Loucy (cell line): ENCODE data around the gene NHS.

Source experiments
- H2AFZ ChIP-seq: fragments of 200-600 bp; sonication (generic); 2 replicates; pipeline ENCODE4 v1.6.0; 2016; ENCODE audit warnings: antibody characterized with exemption, mild to moderate bottlenecking, low read length, moderate library complexity
- H3F3A ChIP-seq: fragments of 200-600 bp; 2 replicates; pipeline ENCODE4 v1.6.0; 2016; ENCODE audit warnings: antibody characterized with exemption, low read depth, mild to moderate bottlenecking
- H3K27me3 ChIP-seq: fragments of 200-600 bp; sonication (generic); 2 replicates; pipeline ENCODE4 v1.6.1; 2014; ENCODE audit warnings: low read length, mild to moderate bottlenecking; ENCODE audit not compliant: insufficient read depth, poor library complexity, severe bottlenecking
- H3K36me3 ChIP-seq: fragments of 200-600 bp; sonication (generic); 2 replicates; pipeline ENCODE4 v1.6.1; 2016; ENCODE audit warnings: low read length; ENCODE audit not compliant: insufficient read depth
- H3K4me1 ChIP-seq: fragments of 200-600 bp; sonication (generic); 2 replicates; pipeline ENCODE4 v1.5.1; 2014; ENCODE audit warnings: low read length, mild to moderate bottlenecking; ENCODE audit not compliant: insufficient read depth, poor library complexity, severe bottlenecking
- H3K4me2 ChIP-seq: fragments of 200-600 bp; sonication (generic); 2 replicates; pipeline ENCODE4 v1.6.0; 2014; ENCODE audit warnings: antibody characterized with exemption, low read length, low read depth, mild to moderate bottlenecking; ENCODE audit not compliant: poor library complexity, severe bottlenecking
- H3K4me3 ChIP-seq: fragments of 200-600 bp; sonication (generic); 2 replicates; pipeline ENCODE4 v1.5.1; 2014; ENCODE audit warnings: low read length, mild to moderate bottlenecking, mixed read lengths; ENCODE audit not compliant: poor library complexity, severe bottlenecking
- H3K79me2 ChIP-seq: fragments of 200-600 bp; sonication (generic); 2 replicates; pipeline ENCODE4 v1.6.1; 2014; ENCODE audit warnings: low read length; ENCODE audit not compliant: insufficient read depth
- H3K9ac ChIP-seq: fragments of 200-600 bp; sonication (generic); 2 replicates; pipeline ENCODE4 v1.6.0; 2014; ENCODE audit warnings: mild to moderate bottlenecking, low read depth, low read length, moderate library complexity; ENCODE audit not compliant: poor library complexity, severe bottlenecking
- H3K9me2 ChIP-seq: fragments of 200-600 bp; sonication (generic); replicated peaks from 2 replicates; pipeline ENCODE4 v1.6.1; 2016; ENCODE audit warnings: low read depth, low read length, mixed read lengths
- H3K9me3 ChIP-seq: fragments of 200-600 bp; sonication (generic); 2 replicates; pipeline ENCODE4 v1.6.1; 2014; ENCODE audit warnings: mild to moderate bottlenecking, antibody characterized with exemption, low read length, low read depth; ENCODE audit not compliant: insufficient read depth
- H4K20me1 ChIP-seq: fragments of 200-600 bp; sonication (generic); 2 replicates; pipeline ENCODE4 v1.6.0; 2014; ENCODE audit warnings: antibody characterized with exemption, low read length, mild to moderate bottlenecking; ENCODE audit not compliant: insufficient read depth, poor library complexity, severe bottlenecking
- CTCF ChIP-seq: fragments of 200-600 bp; sonication (generic); conservative IDR thresholded peaks from 2 replicates; pipeline ENCODE4 v1.5.1; 2014; ENCODE audit warnings: mild to moderate bottlenecking, antibody characterized with exemption, low read length
- EZH2phosphoT487 ChIP-seq: fragments of 200-600 bp; IDR thresholded peaks from 2 replicates; pipeline ENCODE4 v1.6.1; 2018; ENCODE audit warnings: antibody characterized with exemption, mild to moderate bottlenecking, moderate library complexity, borderline replicate concordance

The NHS gene

DNA sequence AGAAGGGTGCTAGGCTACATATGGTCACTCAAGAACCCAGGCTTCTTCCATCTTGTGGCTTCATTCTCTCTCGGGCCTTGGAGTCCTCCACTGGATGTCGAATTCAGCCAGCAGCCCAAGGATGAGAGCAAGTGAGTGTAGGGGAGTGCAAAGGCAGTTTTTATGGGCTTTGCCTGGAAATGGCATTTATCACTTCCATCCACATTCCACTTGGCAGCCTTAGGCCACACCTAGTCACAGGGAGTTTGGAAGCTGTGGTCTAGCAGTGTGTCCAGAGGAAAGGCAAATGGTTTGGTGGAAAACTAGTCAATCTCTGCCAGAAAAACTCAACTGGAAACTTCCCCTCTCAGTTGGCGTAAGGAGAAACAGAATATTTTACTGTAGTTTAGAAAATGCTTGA lies 59.0 kb downstream of the NHS start:
- Histone ChIP-seq H3K36me3 (no peaks in the 10 kb centered on the region), H3K9ac (no peak overlapping the region), H2AFZ (no peak overlapping the region), H3K9me3 (no peaks in the 10 kb centered on the region), H3K4me2 (no peak overlapping the region), H3K9me2 (no peaks in the 10 kb centered on the region), H3K4me3 (no peak overlapping the region), H4K20me1 (no peaks in the 10 kb centered on the region), H3F3A (no peaks in the 10 kb centered on the region), H3K79me2 (no peaks in the 10 kb centered on the region), H3K4me1 (no peaks in the 10 kb centered on the region), H3K27me3 (no peaks in the 10 kb centered on the region)
- TF ChIP-seq CTCF = no peak
- no peak for TF ChIP-seq EZH2phosphoT487

GRCh38 chrX:17435476-17435875 lies 60.5 kb downstream of the NHS start:
- no peak overlapping the region for H3K4me2 ChIP-seq
- no peaks in the 10 kb centered on the region for H3K79me2 ChIP-seq
- no peaks in the 10 kb centered on the region for H3K9me2 ChIP-seq
- H3K36me3 ChIP-seq = no peaks in the 10 kb centered on the region
- no peak overlapping the region for H3K4me3 ChIP-seq
- H3K4me1 ChIP-seq = no peaks in the 10 kb centered on the region
- no peak overlapping the region for H3K9ac ChIP-seq
- no peaks in the 10 kb centered on the region for H3F3A ChIP-seq
- TF ChIP-seq EZH2phosphoT487 = no peak
- TF ChIP-seq CTCF = no peak
- H2AFZ ChIP-seq = no peak overlapping the region
- no peaks in the 10 kb centered on the region for H3K9me3 ChIP-seq
- H4K20me1 ChIP-seq = no peaks in the 10 kb centered on the region
- H3K27me3 ChIP-seq = no peaks in the 10 kb centered on the region

DNA sequence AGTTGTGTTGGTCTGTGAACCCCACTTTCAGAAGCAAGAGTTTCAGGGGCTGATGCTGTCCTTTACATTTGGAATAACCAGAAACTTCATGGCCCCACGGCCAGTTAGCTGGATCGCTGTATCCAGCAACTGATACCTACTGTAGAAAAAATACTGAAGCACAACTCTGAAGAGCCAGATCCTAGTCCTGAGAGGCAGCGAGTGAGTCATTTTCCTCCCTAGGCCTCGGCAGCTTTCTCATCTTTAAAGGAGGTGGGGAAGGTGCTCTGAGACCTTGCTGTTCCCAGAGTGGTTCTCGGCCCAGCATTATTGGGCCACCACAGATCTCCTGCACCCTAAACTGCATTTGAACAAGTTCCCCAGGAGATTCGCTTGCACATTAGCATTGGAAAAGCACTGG lies 63.2 kb downstream of the NHS start:
- H4K20me1 ChIP-seq = no peaks in the 10 kb centered on the region
- H3K9ac ChIP-seq = no peak overlapping the region
- H3K9me2 ChIP-seq = no peaks in the 10 kb centered on the region
- no peaks in the 10 kb centered on the region for H3F3A ChIP-seq
- no peak overlapping the region for H3K4me2 ChIP-seq
- H3K79me2 ChIP-seq = no peaks in the 10 kb centered on the region
- H3K4me3 ChIP-seq = no peak overlapping the region
- no peaks in the 10 kb centered on the region for H3K4me1 ChIP-seq
- no peaks in the 10 kb centered on the region for H3K27me3 ChIP-seq
- no peaks in the 10 kb centered on the region for H3K9me3 ChIP-seq
- H3K36me3 ChIP-seq = no peaks in the 10 kb centered on the region
- H2AFZ ChIP-seq = no peak overlapping the region
- TF ChIP-seq CTCF (no peak), EZH2phosphoT487 (no peak)
